ENCODE data around the gene MAPKBP1. TPM values are rescaled to one million over a fixed set of nuclear protein-coding genes. Genes with fewer than 3 reads are reported as not detected.

Gene MAPKBP1
- total and polyA plus RNA-seq, 2 of the 13 experiments (the other 11 are each of a cell fraction or from before 2014, with no cell fraction given), result 3.0 to 7.3 TPM

GRCh38 chr15:41849861-41850260 is 75.6 kb downstream of the MAPKBP1 start (continued):
- no peak for TF ChIP-seq ZNF407 (CRISPR knock-in tag; IDR thresholded peaks at IDR 0.05; ENCODE audit: not compliant biosample characterization)

GRCh38 chr15:41850482-41851166 is 76.3 kb downstream of the MAPKBP1 start:
- intact Hi-C loops (cut with micrococcal nuclease; ENCODE audit: unreplicated experiment), result no loop called here
- POLR2A ChIA-PET, result interaction anchor here (1.5 kb wide), 1 partner anchor 14 kb away, joined by 3 read pairs; no protein-coding TSS in a partner anchor
- Histone ChIP-seq H2AFZ (ENCODE audit: low read length) (no peak overlapping the region), H3K79me2 (ENCODE audit: insufficient read depth, low read length) (no peaks in the 10 kb centered on the region), H4K20me1 (ENCODE audit: insufficient read depth, low read length) (no peaks in the 10 kb centered on the region; the same call in 1 of the 2 replicates), H3K4me1 (ENCODE audit: insufficient read depth, low read length) (no peaks in the 10 kb centered on the region), H3K27ac (ENCODE audit: extremely low read length, insufficient read depth, low read length) (no peak overlapping the region), H3K36me3 (replicated peaks in 1 of 2; ENCODE audit: control insufficient read depth in 1 of 2, insufficient read depth in 2 of 2, low read length in 2 of 2) (peaks cover 3 to 5% of the 10 kb centered on the region in 2 experiments; a peak in 1 of 5 replicates), H3K27me3 (ENCODE audit: control insufficient read depth in 1 of 2, insufficient read depth in 2 of 2, low read length in 2 of 2) (peaks cover 5 to 9% of the 10 kb centered on the region in 2 experiments; a peak in 4 of 5 replicates), H3K4me3 (replicated peaks in 1 of 3; ENCODE audit: insufficient read depth in 1 of 3, low read depth in 2 of 3, low read length in 3 of 3) (no peak overlapping the region), H3K4me2 (ENCODE audit: low read depth, low read length) (no peak overlapping the region), H3K9ac (ENCODE audit: insufficient read depth, low read depth, low read length) (no peak overlapping the region), H3K9me3 (ENCODE audit: low read length) (no peaks in the 10 kb centered on the region)
- ATAC-seq (no peak), DNase-seq (ENCODE audit: low spot score) (no peak), FAIRE-seq (no peak)
- in situ Hi-C loops (cut with HindIII; ENCODE audit: extremely low pct_ligation_motif_present, low pct_unique_long_range_greater_than_20kb), result no loop called here
- WGBS (ENCODE audit: low lambda C conversion rate), result 72% methylated on average over 4 of the region's 16 CpGs
- CTCF ChIA-PET (ENCODE audit: low intra/inter-chr PET ratio, low total read pairs), result no interaction called here
- no TSS peak for BruUV-seq (replicated peaks)
- TF ChIP-seq TIGD3 (CRISPR knock-in tag; IDR thresholded peaks at IDR 0.05; ENCODE audit: borderline replicate concordance) (no peak), CEBPB (IDR thresholded peaks at IDR 0.05; ENCODE audit: borderline replicate concordance, low read depth, low read length) (peak; percentile 70), GMEB1 (CRISPR knock-in tag; IDR thresholded peaks at IDR 0.05; ENCODE audit: borderline replicate concordance) (no peak), IRF2 (CRISPR knock-in tag; IDR thresholded peaks at IDR 0.05) (no peak), CCAR2 (optimal IDR thresholded peaks at IDR 0.05; ENCODE audit: low read depth, low read length) (no peak), ZSCAN22 (CRISPR knock-in tag; IDR thresholded peaks at IDR 0.05) (no peak), ZNF567 (CRISPR knock-in tag; IDR thresholded peaks at IDR 0.05; ENCODE audit: borderline replicate concordance) (no peak), PRPF4 (IDR thresholded peaks at IDR 0.05; ENCODE audit: low read depth, low read length, poor library complexity, severe bottlenecking) (no peak), CHD2 (IDR thresholded peaks at IDR 0.05; ENCODE audit: low read depth, low read length) (no peak)
